NCI-H446 (cell line): ENCODE data around the gene CCDC15.
"Not testable (repeated sequence)": the region's sequence is repeated elsewhere in the genome, so short reads cannot be mapped to it uniquely, and the experiment has no call there.

ENCODE experiments used
- DNase-seq, 2 experiments: peaks; one replicate each; lab custom pipeline; 2025; lab: John Stamatoyannopoulos, UW

Gene CCDC15

GRCh38 chr11:125001079-125001778 is 47.2 kb downstream of the CCDC15 start:
- no peak for DNase-seq

- no peak for DNase-seq
Measured at GRCh38 chr11:125001849-125002248, 47.8 kb downstream of the CCDC15 start.

DNA sequence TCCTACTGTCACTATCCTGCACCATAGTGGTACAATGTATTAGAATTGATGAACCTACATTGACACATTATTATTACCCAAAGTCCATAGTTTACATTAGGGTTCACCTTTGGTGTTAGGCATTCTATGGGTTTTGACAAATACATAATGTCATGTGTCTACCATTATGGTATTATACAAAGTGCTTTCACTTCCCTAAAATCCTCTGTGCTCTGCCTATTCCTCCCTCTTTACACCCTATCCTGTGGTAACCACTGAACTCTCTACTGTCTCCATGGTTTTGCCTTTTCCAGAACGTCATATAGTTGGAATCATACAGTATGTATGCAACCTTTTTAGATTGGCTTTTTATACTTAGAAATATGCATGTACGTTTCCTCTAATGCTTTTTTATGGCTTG is 51.5 kb downstream of the CCDC15 start:
- DNase-seq: no peak

- DNase-seq: no peak
Measured at GRCh38 chr11:125016413-125016812, 62.4 kb downstream of the CCDC15 start.

DNA sequence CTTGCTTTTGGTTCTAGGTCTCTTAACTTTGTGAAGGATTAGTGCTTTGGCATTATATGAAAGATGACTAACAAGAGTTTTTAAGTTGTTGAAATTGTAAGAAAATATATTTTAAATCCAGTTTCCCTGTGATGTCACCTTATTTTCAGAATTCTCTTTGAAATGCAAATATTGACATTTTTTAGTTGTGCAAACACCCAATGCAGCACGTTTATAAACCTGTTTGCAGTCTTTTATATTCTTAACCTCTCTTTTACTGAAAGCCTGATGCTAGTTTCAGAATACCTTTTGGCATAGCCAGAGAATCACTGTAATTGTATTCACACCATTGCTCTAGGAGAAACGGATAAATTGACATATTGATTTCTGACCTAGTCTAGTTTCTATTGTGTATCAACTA is 66.3 kb downstream of the CCDC15 start:
- DNase-seq: no peak

- no peak for DNase-seq
Measured at GRCh38 chr11:125022551-125022950, 68.5 kb downstream of the CCDC15 start.

- DNase-seq: no peak
Measured at GRCh38 chr11:125025968-125026367, 72.0 kb downstream of the CCDC15 start.

GRCh38 chr11:125029431-125029830 is 75.4 kb downstream of the CCDC15 start:
- DNase-seq: not testable (repeated sequence)

- DNase-seq: no peak
Measured at GRCh38 chr11:125036933-125037332, 82.9 kb downstream of the CCDC15 start.

DNA sequence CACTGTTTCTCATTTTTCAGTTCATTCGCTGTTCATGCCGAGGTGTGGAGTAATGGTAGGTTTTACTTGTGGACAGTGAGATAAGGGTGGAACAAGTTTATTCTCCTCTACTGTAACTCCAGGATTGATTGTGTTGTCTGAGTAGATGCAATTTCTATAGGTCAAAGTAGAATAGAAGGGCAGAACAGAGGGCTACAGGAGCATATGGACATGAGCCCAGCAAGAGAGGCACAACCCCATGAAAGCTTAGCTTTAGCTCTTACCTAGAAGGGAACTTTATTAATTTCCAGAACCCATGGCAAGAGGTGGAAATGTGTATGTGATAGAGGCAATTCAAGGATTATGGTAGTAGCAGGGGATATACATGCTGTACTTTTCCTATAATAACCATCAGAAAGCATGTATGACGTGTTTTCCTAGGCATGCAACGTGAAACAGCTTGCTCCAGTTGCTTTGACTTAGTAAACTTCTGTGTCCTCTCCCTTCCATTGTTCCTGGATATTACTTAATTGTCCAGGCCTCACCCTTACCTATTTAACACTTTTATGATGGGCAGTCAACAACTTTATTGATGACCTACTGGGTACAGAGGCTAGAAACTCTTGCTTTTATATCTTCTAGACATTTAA is 95.3 kb downstream of the CCDC15 start:
- DNase-seq: no peak

GRCh38 chr11:125052047-125052446 is 98.0 kb downstream of the CCDC15 start:
- no peak for DNase-seq

DNA sequence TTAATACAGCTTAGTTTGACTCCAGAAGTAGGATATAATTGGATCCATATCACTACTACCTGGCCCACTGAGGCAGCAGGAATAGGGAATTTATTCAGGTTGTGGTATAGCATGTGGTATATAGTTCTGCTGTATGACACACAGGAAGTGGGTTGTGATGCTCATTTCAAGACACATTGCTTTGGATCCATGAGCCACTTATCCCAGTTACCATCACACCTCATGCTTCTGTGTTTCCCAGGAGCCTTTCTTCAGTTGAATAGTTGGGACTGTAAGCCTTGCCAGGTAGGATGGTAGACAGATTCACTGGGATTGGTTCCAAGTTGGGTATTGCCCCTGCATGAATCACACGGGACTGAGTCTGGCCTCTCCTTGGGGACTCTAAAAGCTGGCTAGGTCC is 99.2 kb downstream of the CCDC15 start:
- DNase-seq: no peak

- no peak for DNase-seq
Measured at GRCh38 chr11:125055107-125055715, 101.2 kb downstream of the CCDC15 start.

GRCh38 chr11:125056111-125056510 is 102.1 kb downstream of the CCDC15 start:
- DNase-seq: not testable (repeated sequence)

DNA sequence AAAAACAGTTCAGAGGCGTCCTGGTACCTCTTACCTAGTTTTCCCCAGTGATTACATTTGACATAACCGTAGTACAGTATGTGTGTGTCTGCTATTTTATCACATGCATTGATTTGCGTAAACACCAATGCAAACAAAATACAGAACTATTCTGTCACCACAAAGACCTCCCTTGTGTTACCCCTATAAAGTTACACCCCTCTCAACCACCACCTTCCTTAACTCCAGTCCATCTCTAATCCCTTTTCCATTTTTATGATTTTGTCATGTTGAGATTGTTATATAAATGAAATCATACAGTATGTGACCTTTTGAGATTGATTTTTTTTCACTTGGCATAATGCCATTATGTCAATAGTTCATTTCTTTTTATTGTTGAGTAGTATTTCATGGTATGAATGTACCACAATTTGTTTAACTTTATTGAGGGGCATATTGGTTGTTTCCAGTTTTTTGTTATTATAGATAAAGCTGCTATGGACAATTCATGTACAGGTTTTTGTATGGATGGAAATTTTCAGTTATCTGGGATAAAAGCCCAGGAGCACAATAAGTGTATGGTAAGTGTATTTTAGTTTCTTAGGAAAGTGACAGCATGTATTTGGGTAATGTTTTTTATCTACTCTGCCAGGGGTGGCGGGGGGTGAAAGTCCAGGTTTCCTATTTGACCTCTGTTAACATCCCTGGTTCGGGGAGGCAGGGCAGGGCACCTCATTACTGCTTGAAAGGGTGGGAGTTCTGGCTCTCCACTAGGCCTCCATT is 103.1 kb downstream of the CCDC15 start:
- no peak for DNase-seq

DNA sequence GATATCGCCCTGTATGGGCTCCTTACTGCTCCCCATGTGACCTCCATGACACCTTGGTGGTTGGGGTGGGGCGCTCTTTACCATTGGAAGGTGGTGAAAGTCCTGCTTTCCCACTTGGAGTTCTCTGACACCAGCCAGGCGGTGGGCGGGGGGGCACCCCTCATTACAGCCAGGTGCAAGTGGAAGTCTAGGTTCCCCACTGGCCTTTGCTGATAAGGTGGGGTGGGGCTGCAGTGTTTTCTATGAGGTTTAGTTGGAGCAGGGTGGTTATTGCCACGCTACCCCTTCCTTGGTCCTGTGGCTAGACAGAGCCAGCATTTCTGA is 103.7 kb downstream of the CCDC15 start:
- DNase-seq: no peak

GRCh38 chr11:125061281-125061680 is 107.3 kb downstream of the CCDC15 start:
- no peak for DNase-seq

GRCh38 chr11:125062218-125062930 is 108.4 kb downstream of the CCDC15 start:
- no peak for DNase-seq

- DNase-seq: no peak
Measured at GRCh38 chr11:125062931-125063428, 109.0 kb downstream of the CCDC15 start, which contains the start of gene SLC37A2. SLC37A2 (plus strand) TSS chr11:125063305; CDS start chr11:125063368, 63 bp downstream.

DNA sequence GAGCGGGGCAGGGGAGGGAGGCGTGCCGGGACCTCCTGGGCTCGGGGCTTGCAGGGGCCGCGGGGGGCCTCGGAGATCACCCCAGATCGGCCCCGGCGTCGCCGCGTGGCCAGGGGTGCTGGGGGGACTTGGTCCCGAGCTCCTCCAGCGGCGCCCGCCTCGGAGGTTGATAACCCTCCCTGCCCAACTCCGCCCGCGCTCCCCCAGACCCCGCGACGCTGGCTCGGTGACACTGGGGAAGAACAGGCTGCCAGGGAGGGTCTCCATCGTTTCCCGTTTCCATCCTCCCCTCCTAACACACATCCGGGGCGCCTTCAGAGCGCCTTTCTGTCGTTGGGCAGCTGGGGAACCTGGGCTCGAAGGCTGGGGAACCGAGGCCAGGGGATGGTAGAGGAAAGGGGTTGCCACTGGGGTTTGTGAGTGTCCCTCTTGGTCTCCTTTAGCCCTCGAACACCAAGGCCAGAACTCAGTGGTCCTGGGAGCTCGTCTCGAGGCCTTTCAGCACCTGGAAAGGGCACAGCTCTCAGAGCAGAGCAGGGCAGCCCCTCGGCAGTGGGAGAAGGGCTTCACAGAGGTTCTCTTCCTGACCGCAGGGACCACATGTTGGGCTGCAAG is 109.5 kb downstream of the CCDC15 start:
- DNase-seq: no peak

DNA sequence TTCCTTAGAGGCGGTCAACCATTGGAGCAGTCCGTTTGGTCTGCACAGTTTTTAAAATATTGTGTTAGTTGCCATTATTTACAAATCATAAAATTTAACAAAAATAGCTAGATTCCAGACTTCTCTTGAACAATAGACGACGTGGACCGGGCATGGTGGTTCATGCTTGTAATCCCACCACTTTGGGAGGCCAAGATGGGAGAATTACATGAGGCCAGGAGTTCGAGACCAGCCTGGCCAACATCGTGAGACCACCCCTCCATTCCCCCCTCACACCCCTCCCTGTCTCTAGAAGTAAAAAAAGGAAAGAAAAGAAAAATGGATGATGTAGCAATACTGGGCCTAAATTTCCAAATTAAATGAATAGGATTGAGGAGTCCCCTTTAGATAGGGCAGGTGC is 110.1 kb downstream of the CCDC15 start:
- DNase-seq: no peak
